Measurements from ENCODE around the gene RSPO3. TPM values are rescaled to one million over a fixed set of nuclear protein-coding genes. Genes with fewer than 3 reads are reported as not detected.

RSPO3 gene
- total and polyA plus RNA-seq, 7 donors = 12.6 to 32.1 (median 27.4) TPM

GRCh38 chr6:127115084-127115655 is 3.3 kb upstream of the RSPO3 start:
- peak overlapping the region; percentile 80 for H3K27ac ChIP-seq
- H3K4me1 ChIP-seq = peaks cover 26% of the 10 kb centered on the region
- DNase-seq = no peak
- peak overlapping the region; percentile 38 for H3K4me3 ChIP-seq
- H3K27me3 ChIP-seq (ENCODE audit: insufficient read depth in 3 of 3, low read length in 2 of 3) = peaks cover 0 to 9% (median 0%) of the 10 kb centered on the region in 3 donors
- TF ChIP-seq CTCF (IDR thresholded peaks at IDR 0.05) = no peak
- intact Hi-C loops (cut with DNase I) = no loop called here
- no peaks in the 10 kb centered on the region for H3K9me3 ChIP-seq
- H3K36me3 ChIP-seq (ENCODE audit: insufficient read depth in 1 of 2, low read depth in 1 of 2) = no peaks in the 10 kb centered on the region
- WGBS, 3 donors = 28 to 51% (median 36%) methylated on average over 2 of the region's 2 CpGs
- peak; percentile 59 to 69 (median 66) for ATAC-seq

GRCh38 chr6:127115746-127116145 is 2.7 kb upstream of the RSPO3 start:
- peaks cover 0 to 15% (median 0%) of the 10 kb centered on the region in 3 donors for H3K27me3 ChIP-seq (ENCODE audit: insufficient read depth in 3 of 3, low read length in 2 of 3)
- H3K9me3 ChIP-seq = no peaks in the 10 kb centered on the region
- WGBS, 3 donors = 37 to 40% (median 38%) methylated on average over 3 of the region's 3 CpGs
- no peak for DNase-seq
- no peak for ATAC-seq
- H3K36me3 ChIP-seq (ENCODE audit: insufficient read depth in 1 of 2, low read depth in 1 of 2) = no peaks in the 10 kb centered on the region
- H3K27ac ChIP-seq = peak overlapping the region; percentile 80
- peak overlapping the region; percentile 38 for H3K4me3 ChIP-seq
- intact Hi-C loops (cut with DNase I) = no loop called here
- TF ChIP-seq CTCF (IDR thresholded peaks at IDR 0.05) = no peak
- peaks cover 27% of the 10 kb centered on the region for H3K4me1 ChIP-seq

GRCh38 chr6:127117979-127118297 is 533 bp upstream of the RSPO3 start:
- 0 to 1% (median 1%) methylated on average over 6 to 19 of the region's 19 CpGs for WGBS, 3 donors
- no peak for TF ChIP-seq CTCF (IDR thresholded peaks at IDR 0.05)
- ATAC-seq (peak in 3 of 4 donors; percentile 11 to 33 (median 29)), DNase-seq (peak in 1 of 2 donors; percentile 25)
- Histone ChIP-seq H3K4me3 (peak overlapping the region; percentile 81), H3K36me3 (ENCODE audit: insufficient read depth in 1 of 2, low read depth in 1 of 2) (no peaks in the 10 kb centered on the region), H3K9me3 (no peaks in the 10 kb centered on the region), H3K27me3 (ENCODE audit: insufficient read depth in 3 of 3, low read length in 2 of 3) (peaks cover 0 to 20% (median 0%) of the 10 kb centered on the region in 3 donors), H3K4me1 (peaks cover 33% of the 10 kb centered on the region), H3K27ac (peak overlapping the region; percentile 80)
- intact Hi-C loops (cut with DNase I) = loop anchor here in 1 of 2 donors (2.0 kb wide), 1 partner anchor 313 kb away; no protein-coding TSS in a partner anchor

GRCh38 chr6:127119102-127120022 is 891 bp downstream of the RSPO3 start:
- peak overlapping the region; percentile 84 for H3K27ac ChIP-seq
- TF ChIP-seq CTCF (IDR thresholded peaks at IDR 0.05) = no peak
- peak; percentile 10 to 42 (median 16) for ATAC-seq
- DNase-seq = peak; percentile 21 to 55
- intact Hi-C loops (cut with DNase I) = loop anchor here (2.0 to 10.0 kb wide), 9 partner anchors 73 to 1123 kb away; partner anchors contain the start of gene RNF146 (in 1 of the 2)
- H3K9me3 ChIP-seq = no peaks in the 10 kb centered on the region
- peaks cover 0 to 20% (median 0%) of the 10 kb centered on the region in 3 donors for H3K27me3 ChIP-seq (ENCODE audit: insufficient read depth in 3 of 3, low read length in 2 of 3)
- WGBS, 3 donors = 0 to 1% (median 0%) methylated on average over 74 to 82 of the region's 82 CpGs
- peaks cover 40% of the 10 kb centered on the region for H3K4me1 ChIP-seq
- H3K36me3 ChIP-seq (ENCODE audit: insufficient read depth in 1 of 2, low read depth in 1 of 2) = no peaks in the 10 kb centered on the region
- H3K4me3 ChIP-seq = peak overlapping the region; percentile 81

All from psoas muscle (tissue), 8 donors.